Mesendoderm (in vitro differentiated cells): ENCODE results near the gene KCNJ15.

Experiments used
- DNase-seq: peaks from one replicate; pipeline ENCODE4 v3.0.0; 2013
- H2AK5ac ChIP-seq: 2 replicates; pipeline ENCODE4 v1.6.1; 2013; ENCODE audit warnings: low read length, inconsistent platforms
- H2BK120ac ChIP-seq: 2 replicates; pipeline ENCODE4 v1.6.1; 2013; ENCODE audit warnings: low read depth, mild to moderate bottlenecking, low read length, moderate library complexity, mixed read lengths
- H2BK15ac ChIP-seq: replicated peaks from 2 replicates; pipeline ENCODE4 v1.6.1; 2013; ENCODE audit warnings: low read depth, mild to moderate bottlenecking, moderate library complexity
- H2BK5ac ChIP-seq: 2 replicates; pipeline ENCODE4 v1.6.1; 2013; ENCODE audit warnings: low read length, inconsistent platforms
- H3K18ac ChIP-seq: 2 replicates; pipeline ENCODE4 v1.6.1; 2013; ENCODE audit warnings: mild to moderate bottlenecking, low read length, mixed read lengths
- H3K23ac ChIP-seq: one replicate; pipeline ENCODE4 v1.6.1; 2013; ENCODE audit warnings: low read length
- H3K27ac ChIP-seq: 2 replicates; pipeline ENCODE4 v1.5.1; 2013; ENCODE audit warnings: low read depth, mild to moderate bottlenecking, inconsistent platforms, low read length, moderate library complexity
- H3K27me3 ChIP-seq: 2 replicates; pipeline ENCODE4 v1.6.1; 2013; ENCODE audit warnings: low read length, control low read depth, mild to moderate bottlenecking, inconsistent platforms; ENCODE audit not compliant: insufficient read depth, poor library complexity
- H3K36me3 ChIP-seq: 2 replicates; pipeline ENCODE4 v1.6.1; 2013; ENCODE audit warnings: low read length, inconsistent platforms; ENCODE audit not compliant: control insufficient read depth, insufficient read depth
- H3K4ac ChIP-seq: one replicate; pipeline ENCODE4 v1.6.1; 2013; ENCODE audit warnings: low read depth, mild to moderate bottlenecking, low read length, moderate library complexity
- H3K4me1 ChIP-seq: 2 replicates; pipeline ENCODE4 v1.6.1; 2013; ENCODE audit warnings: low read depth, low read length, inconsistent platforms; ENCODE audit not compliant: control insufficient read depth
- H3K4me2 ChIP-seq: 2 replicates; pipeline ENCODE4 v1.6.1; 2013; ENCODE audit warnings: low read length
- H3K4me3 ChIP-seq: 2 replicates; pipeline ENCODE4 v1.5.1; 2013; ENCODE audit warnings: mild to moderate bottlenecking, low read length
- H3K56ac ChIP-seq: one replicate; pipeline ENCODE4 v1.6.1; 2013; ENCODE audit warnings: low read length
- H3K79me1 ChIP-seq: 2 replicates; pipeline ENCODE4 v1.6.1; 2013; ENCODE audit warnings: low read length, inconsistent platforms
- H3K79me2 ChIP-seq: 2 replicates; pipeline ENCODE4 v1.6.1; 2013; ENCODE audit warnings: mild to moderate bottlenecking, low read length; ENCODE audit not compliant: control insufficient read depth, insufficient read depth
- H3K9ac ChIP-seq: 2 replicates; pipeline ENCODE4 v1.6.1; 2013; ENCODE audit warnings: low read length, inconsistent platforms
- H4K5ac ChIP-seq: one replicate; pipeline ENCODE4 v1.6.1; 2013; ENCODE audit warnings: low read length
- H4K8ac ChIP-seq: one replicate; pipeline ENCODE4 v1.6.1; 2013; ENCODE audit warnings: low read depth, mild to moderate bottlenecking, control low read depth, low read length, moderate library complexity
- WGBS: extraction: QIAGEN DNeasy Blood & Tissue Kit; methylation state at CpG from one replicate; pipeline ENCODE4 v1.1.7; 2013; ENCODE audit warnings: low lambda C conversion rate, missing lambda C conversion rate; ENCODE audit not compliant: insufficient coverage; ENCODE audit errors: extremely low coverage; 5-methylcytosine and 5-hydroxymethylcytosine counted together

Gene KCNJ15

GRCh38 chr21:38264571-38264970 lies 7.8 kb downstream of the KCNJ15 start:
- Histone ChIP-seq H4K8ac (no peak overlapping the region), H3K79me1 (no peaks in the 10 kb centered on the region), H3K36me3 (no peaks in the 10 kb centered on the region), H2BK15ac (no peak overlapping the region), H3K4ac (no peak overlapping the region), H3K27me3 (no peaks in the 10 kb centered on the region), H2BK5ac (no peak overlapping the region), H3K56ac (no peak overlapping the region), H3K4me3 (no peak overlapping the region), H3K23ac (no peak overlapping the region), H3K4me2 (no peak overlapping the region), H3K79me2 (no peaks in the 10 kb centered on the region), H3K18ac (no peak overlapping the region), H3K9ac (no peak overlapping the region), H4K5ac (no peak overlapping the region), H3K27ac (no peak overlapping the region), H2AK5ac (no peak overlapping the region), H2BK120ac (no peak overlapping the region), H3K4me1 (no peaks in the 10 kb centered on the region)
- WGBS: no CpG with 5 or more reads among the region's 3 CpGs
- DNase-seq: no peak

DNA sequence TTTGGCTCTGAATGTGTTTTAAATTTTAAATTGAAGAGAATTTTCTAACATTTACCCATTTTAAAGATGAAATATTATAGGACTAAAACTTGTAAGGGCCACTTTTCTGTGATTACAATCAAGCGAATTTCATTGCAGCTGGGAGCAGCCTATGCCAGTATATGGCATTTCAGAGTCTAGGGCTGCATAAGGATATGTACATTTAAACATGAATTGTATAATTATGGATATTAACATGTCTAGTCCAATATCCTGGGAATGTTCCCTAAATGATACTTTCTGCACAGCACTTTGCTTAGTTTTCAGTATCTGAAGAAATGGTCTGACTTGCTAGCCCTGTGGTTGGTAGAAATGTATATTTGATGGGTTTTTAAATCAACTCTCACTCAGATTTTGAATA lies 8.4 kb downstream of the KCNJ15 start:
- Histone ChIP-seq H3K18ac (no peak overlapping the region), H3K79me2 (no peaks in the 10 kb centered on the region), H2BK5ac (no peak overlapping the region), H3K9ac (no peak overlapping the region), H2AK5ac (no peak overlapping the region), H3K27me3 (no peaks in the 10 kb centered on the region), H3K4me2 (no peak overlapping the region), H3K4ac (no peak overlapping the region), H3K56ac (no peak overlapping the region), H3K4me3 (no peak overlapping the region), H3K4me1 (no peaks in the 10 kb centered on the region), H3K23ac (no peak overlapping the region), H3K27ac (no peak overlapping the region), H3K79me1 (no peaks in the 10 kb centered on the region), H4K8ac (no peak overlapping the region), H3K36me3 (no peaks in the 10 kb centered on the region), H4K5ac (no peak overlapping the region), H2BK120ac (no peak overlapping the region), H2BK15ac (no peak overlapping the region)
- no CpG with 5 or more reads among the region's 1 CpG for WGBS
- DNase-seq: no peak

DNA sequence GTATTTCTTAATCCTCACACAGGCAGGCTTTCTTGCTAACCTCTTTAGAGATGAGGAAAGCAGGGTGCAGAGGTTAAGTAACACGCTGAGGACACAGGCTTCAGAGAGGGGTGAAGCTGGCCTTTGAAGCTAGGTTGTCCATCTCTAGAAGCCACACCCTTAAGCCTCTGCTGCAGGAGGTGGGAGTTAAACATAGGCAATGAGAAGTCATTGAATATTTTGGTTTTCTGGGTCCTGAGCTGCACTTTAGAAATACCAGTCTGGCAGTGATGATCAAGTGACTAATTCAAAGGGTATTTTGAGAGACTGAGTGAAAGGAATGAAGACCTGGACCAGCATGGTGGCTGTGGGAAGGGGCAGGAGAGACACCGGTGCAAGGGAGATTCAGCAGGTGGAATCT lies 9.9 kb downstream of the KCNJ15 start:
- no peak overlapping the region for H3K4me2 ChIP-seq
- no peak overlapping the region for H2AK5ac ChIP-seq
- H3K79me2 ChIP-seq: no peaks in the 10 kb centered on the region
- H3K79me1 ChIP-seq: no peaks in the 10 kb centered on the region
- WGBS: no CpG with 5 or more reads among the region's 2 CpGs
- H3K27ac ChIP-seq: no peak overlapping the region
- H2BK120ac ChIP-seq: no peak overlapping the region
- no peak overlapping the region for H2BK15ac ChIP-seq
- H3K4ac ChIP-seq: no peak overlapping the region
- H3K18ac ChIP-seq: no peak overlapping the region
- no peak for DNase-seq
- no peak overlapping the region for H4K8ac ChIP-seq
- H3K36me3 ChIP-seq: no peaks in the 10 kb centered on the region
- H3K27me3 ChIP-seq: no peaks in the 10 kb centered on the region
- H3K9ac ChIP-seq: no peak overlapping the region
- no peak overlapping the region for H3K56ac ChIP-seq
- no peak overlapping the region for H4K5ac ChIP-seq
- H3K23ac ChIP-seq: no peak overlapping the region
- H3K4me1 ChIP-seq: no peaks in the 10 kb centered on the region
- no peak overlapping the region for H3K4me3 ChIP-seq
- no peak overlapping the region for H2BK5ac ChIP-seq

GRCh38 chr21:38267136-38267755 lies 10.5 kb downstream of the KCNJ15 start:
- Histone ChIP-seq H3K27me3 (no peaks in the 10 kb centered on the region), H3K79me2 (no peaks in the 10 kb centered on the region), H3K4me2 (no peak overlapping the region)

DNA sequence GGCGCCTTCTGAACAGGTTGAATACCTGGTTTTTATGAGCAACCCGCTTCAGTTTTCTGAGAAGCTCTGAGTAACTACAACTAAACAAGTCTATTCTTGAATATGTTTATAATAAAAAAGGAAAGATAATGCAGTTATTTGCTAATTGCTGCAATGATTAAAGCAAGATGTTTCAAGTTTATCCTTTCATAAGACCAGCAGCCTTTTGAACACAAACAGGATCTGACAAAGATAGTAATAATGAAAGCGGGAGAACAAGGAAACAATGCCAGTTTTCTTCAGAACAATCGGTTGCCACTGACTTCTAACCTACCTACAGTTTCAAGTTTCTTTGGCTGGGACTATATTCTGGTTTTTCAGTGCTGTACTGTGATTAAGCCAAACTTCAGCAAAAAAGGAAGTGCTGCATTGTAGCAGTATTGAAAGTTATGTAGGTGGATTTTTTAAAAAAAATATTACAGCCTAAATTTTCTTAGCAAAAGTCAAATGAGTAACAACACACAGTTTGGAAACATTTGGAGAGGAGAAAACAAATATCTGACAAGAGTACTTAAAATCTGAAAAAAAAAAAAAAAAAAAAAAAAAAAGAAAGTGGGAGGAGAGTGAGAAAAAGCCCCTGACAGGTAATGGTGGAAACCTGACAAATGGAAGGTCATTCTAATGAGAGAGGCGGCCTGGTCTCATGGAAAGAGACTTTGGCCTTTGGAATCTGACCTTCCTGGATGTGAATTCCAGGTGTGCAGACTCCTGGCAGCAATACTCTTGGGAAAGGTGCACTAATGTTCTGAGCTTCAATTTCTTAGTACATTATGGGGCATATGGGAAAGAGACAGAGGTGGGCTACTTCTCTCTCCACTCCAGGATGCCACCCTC lies 11.4 kb downstream of the KCNJ15 start:
- H3K79me1 ChIP-seq: no peaks in the 10 kb centered on the region
- no peak overlapping the region for H4K8ac ChIP-seq
- H2BK5ac ChIP-seq: no peak overlapping the region
- H2BK120ac ChIP-seq: no peak overlapping the region
- no peaks in the 10 kb centered on the region for H3K79me2 ChIP-seq
- H3K27me3 ChIP-seq: no peaks in the 10 kb centered on the region
- no peak overlapping the region for H3K9ac ChIP-seq
- H3K4me3 ChIP-seq: no peak overlapping the region
- no peaks in the 10 kb centered on the region for H3K4me1 ChIP-seq
- H3K4ac ChIP-seq: no peak overlapping the region
- H3K18ac ChIP-seq: no peak overlapping the region
- H3K56ac ChIP-seq: no peak overlapping the region
- no peak overlapping the region for H3K27ac ChIP-seq
- no peak overlapping the region for H4K5ac ChIP-seq
- DNase-seq: no peak
- no peaks in the 10 kb centered on the region for H3K36me3 ChIP-seq
- no peak overlapping the region for H2BK15ac ChIP-seq
- H2AK5ac ChIP-seq: no peak overlapping the region
- no peak overlapping the region for H3K4me2 ChIP-seq
- WGBS: no CpG with 5 or more reads among the region's 5 CpGs
- H3K23ac ChIP-seq: no peak overlapping the region

More at GRCh38 chr21:38267136-38267755, 10.5 kb downstream of the KCNJ15 start:
- no peak overlapping the region for H4K8ac ChIP-seq
- no peaks in the 10 kb centered on the region for H3K79me1 ChIP-seq
- H2BK15ac ChIP-seq: no peak overlapping the region
- no peak overlapping the region for H3K56ac ChIP-seq
- no peaks in the 10 kb centered on the region for H3K36me3 ChIP-seq
- no peak overlapping the region for H2AK5ac ChIP-seq
- no peak overlapping the region for H2BK5ac ChIP-seq
- H3K18ac ChIP-seq: no peak overlapping the region
- no peak overlapping the region for H2BK120ac ChIP-seq
- H3K23ac ChIP-seq: no peak overlapping the region
- H3K4me1 ChIP-seq: no peaks in the 10 kb centered on the region
- no peak for DNase-seq
- no peak overlapping the region for H3K9ac ChIP-seq
- H3K27ac ChIP-seq: no peak overlapping the region
- H3K4ac ChIP-seq: no peak overlapping the region
- WGBS: no CpG with 5 or more reads among the region's 3 CpGs
- no peak overlapping the region for H4K5ac ChIP-seq
- H3K4me3 ChIP-seq: no peak overlapping the region
